HepG2 (cell line): Measurements from ENCODE around the gene CDH13. TPM values are rescaled to one million over a fixed set of nuclear protein-coding genes. Genes with fewer than 3 reads are reported as not detected.

Source experiments
- ATM ChIP-seq: fragments of 450-650 bp; IDR thresholded peaks from 2 replicates; pipeline ENCODE4 v1.7.1; 2017; ENCODE audit warnings: mild to moderate bottlenecking, borderline replicate concordance
- CCDC6 ChIP-seq: sonication (generic); formaldehyde crosslinking; IDR thresholded peaks from 2 replicates; pipeline ENCODE4 v1.8.1; 2022; ENCODE audit warnings: mild to moderate bottlenecking, missing genetic modification reagents, moderate library complexity
- CENPBD1 ChIP-seq: sonication (generic); formaldehyde crosslinking; IDR thresholded peaks from 2 replicates; pipeline ENCODE4 v1.8.0; 2022; ENCODE audit warnings: missing genetic modification reagents, low read depth, mild to moderate bottlenecking, borderline replicate concordance
- ELF3 ChIP-seq: IDR thresholded peaks from 2 replicates; pipeline ENCODE4 v1.6.1; 2016; ENCODE audit warnings: missing genetic modification reagents, missing compliant biosample characterization
- FOSL2 ChIP-seq: sonication (generic); formaldehyde crosslinking; IDR thresholded peaks from 2 replicates; pipeline ENCODE4 v1.4.0; 2020; ENCODE audit warnings: missing genetic modification reagents
- HES4 ChIP-seq: sonication (generic); formaldehyde crosslinking; IDR thresholded peaks from 2 replicates; pipeline ENCODE4 v1.9.0; 2021; ENCODE audit warnings: mild to moderate bottlenecking, missing genetic modification reagents, borderline replicate concordance
- HNF4A ChIP-seq: sonication (generic); formaldehyde crosslinking; IDR thresholded peaks from 2 replicates; pipeline ENCODE4 v1.4.0; 2020; ENCODE audit warnings: missing genetic modification reagents
- IKZF4 ChIP-seq: sonication (generic); formaldehyde crosslinking; IDR thresholded peaks from 2 replicates; pipeline ENCODE4 v1.5.1; 2020; ENCODE audit warnings: borderline replicate concordance, mild to moderate bottlenecking, low read depth, missing genetic modification reagents; ENCODE audit errors: not compliant biosample characterization
- MATR3 ChIP-seq: sonication (generic); formaldehyde crosslinking; IDR thresholded peaks from 2 replicates; pipeline ENCODE4 v1.4.0; 2020; ENCODE audit warnings: missing genetic modification reagents
- MBD4 ChIP-seq: IDR thresholded peaks from 2 replicates; pipeline ENCODE4 v1.6.1; 2012; ENCODE audit warnings: low read length, inconsistent platforms, borderline replicate concordance
- MEIS1 ChIP-seq: sonication (generic); formaldehyde crosslinking; IDR thresholded peaks from 2 replicates; pipeline ENCODE4 v1.9.0; 2021; ENCODE audit warnings: mild to moderate bottlenecking, missing genetic modification reagents, moderate library complexity, borderline replicate concordance
- PBX2 ChIP-seq: IDR thresholded peaks from 2 replicates; pipeline ENCODE4 v1.6.1; 2016; ENCODE audit warnings: control low read depth
- RBM39 ChIP-seq: fragments of 200-400 bp; formaldehyde crosslinking; IDR thresholded peaks from one replicate; pipeline ENCODE4 v1.6.1; 2018; ENCODE audit warnings: antibody characterized with exemption, mild to moderate bottlenecking, low read depth, low read length; ENCODE audit not compliant: poor library complexity, severe bottlenecking
- SAP130 ChIP-seq: IDR thresholded peaks from 2 replicates; pipeline ENCODE4 v1.6.1; 2016; ENCODE audit warnings: low read depth
- SIN3B ChIP-seq: fragments of 150-350 bp; IDR thresholded peaks from 2 replicates; pipeline ENCODE4 v1.6.1; 2014; ENCODE audit warnings: low read length
- SMAD9 ChIP-seq: sonication (generic); formaldehyde crosslinking; IDR thresholded peaks from 2 replicates; pipeline ENCODE4 v1.5.1; 2020; ENCODE audit warnings: mild to moderate bottlenecking, missing genetic modification reagents
- SNAI1 ChIP-seq: sonication (generic); formaldehyde crosslinking; IDR thresholded peaks from 2 replicates; pipeline ENCODE4 v1.5.0; 2020; ENCODE audit warnings: mild to moderate bottlenecking, missing genetic modification reagents, borderline replicate concordance
- SRF ChIP-seq: IDR thresholded peaks from 2 replicates; pipeline ENCODE4 v1.6.1; 2011; ENCODE audit warnings: mild to moderate bottlenecking, low read depth, low read length, moderate library complexity
- TMF1 ChIP-seq: sonication (generic); formaldehyde crosslinking; IDR thresholded peaks from 2 replicates; pipeline ENCODE4 v1.8.1; 2022; ENCODE audit warnings: low read depth, missing genetic modification reagents
- ZFX ChIP-seq: sonication (generic); formaldehyde crosslinking; IDR thresholded peaks from 2 replicates; pipeline ENCODE4 v1.4.0; 2020; ENCODE audit warnings: mild to moderate bottlenecking, low read depth, missing genetic modification reagents, moderate library complexity
- ZHX1 ChIP-seq: sonication (generic); formaldehyde crosslinking; IDR thresholded peaks from 2 replicates; pipeline ENCODE4 v1.8.1; 2022; ENCODE audit warnings: low read depth, mild to moderate bottlenecking, missing genetic modification reagents
- ZNF3 ChIP-seq: IDR thresholded peaks from 2 replicates; pipeline ENCODE4 v1.7.0; 2017; ENCODE audit warnings: inconsistent platforms
- ZNF337 ChIP-seq: sonication (generic); formaldehyde crosslinking; IDR thresholded peaks from 2 replicates; pipeline ENCODE4 v1.5.1; 2020; ENCODE audit warnings: missing genetic modification reagents, low read depth, mild to moderate bottlenecking, borderline replicate concordance
- ZNF432 ChIP-seq: sonication (generic); formaldehyde crosslinking; IDR thresholded peaks from 2 replicates; pipeline ENCODE4 v1.5.0; 2020; ENCODE audit warnings: missing genetic modification reagents, mild to moderate bottlenecking, borderline replicate concordance
- ZNF557 ChIP-seq: sonication (generic); formaldehyde crosslinking; IDR thresholded peaks from 2 replicates; pipeline ENCODE4 v1.4.0; 2020; ENCODE audit warnings: missing genetic modification reagents
- ZZZ3 ChIP-seq: sonication (generic); formaldehyde crosslinking; IDR thresholded peaks from 2 replicates; pipeline ENCODE4 v1.4.0; 2020; ENCODE audit warnings: missing genetic modification reagents, mild to moderate bottlenecking, borderline replicate concordance
- polyA plus RNA-seq, 8 experiments: library from polyadenylated mRNA; depleted of rRNA in 3 of 8; stranded (reverse) in 7 of 8; unstranded in 1 of 8; fragments of >200 nt; fragmentation: Illumina TruSeq in 4 of 8; extraction: Trizol in 4 of 8; gene quantifications; 2 replicates each; pipeline versions ENCODE4 v1.2.1 to v1.2.3, GENCODE V29; 2011 to 2016; ENCODE audit warnings: low read depth in 4 of 8, missing spikeins in 1 of 8, mixed read lengths in 1 of 8; ENCODE audit not compliant: insufficient read depth in 1 of 8
- total RNA-seq, 5 experiments: library from RNA; depleted of rRNA; stranded (reverse); fragments of >200 nt; fragmentation: Illumina TruSeq; extraction: Trizol; gene quantifications; 2 replicates each; pipeline ENCODE4 v1.2.3, GENCODE V29; 2016; ENCODE audit warnings: low read depth in 1 of 5

Gene CDH13
- total and polyA plus RNA-seq, 2 of the 13 experiments (the other 11 are each of a cell fraction or from before 2014, with no cell fraction given) = not detected

- TF ChIP-seq ZNF432 (CRISPR knock-in tag) (no peak), ZHX1 (CRISPR knock-in tag) (0 out of 2 replicates have a peak, but pooled peaks have one; percentile 16), ATM (no peak), ELF3 (CRISPR knock-in tag) (peak; percentile 85), CCDC6 (no peak), SMAD9 (CRISPR knock-in tag) (no peak), SIN3B (0 out of 2 replicates have a peak, but pooled peaks have one; percentile 37), ZNF337 (CRISPR knock-in tag) (no peak), SAP130 (CRISPR knock-in tag) (peak; percentile 89), ZNF557 (CRISPR knock-in tag) (no peak; the same call in 1 of the 2 replicates), MEIS1 (CRISPR knock-in tag) (peak; percentile 61; the same call in 1 of the 2 replicates), ZNF3 (CRISPR knock-in tag) (no peak), FOSL2 (CRISPR knock-in tag) (peak; percentile 43; the same call in 1 of the 2 replicates), ZFX (peak; percentile 94), SNAI1 (no peak), MBD4 (no peak), SRF (0 out of 2 replicates have a peak, but pooled peaks have one; percentile 29), IKZF4 (CRISPR knock-in tag) (no peak), TMF1 (CRISPR knock-in tag) (no peak), HES4 (CRISPR knock-in tag) (no peak; the same call in 1 of the 2 replicates), CENPBD1 (CRISPR knock-in tag) (no peak), MATR3 (CRISPR knock-in tag) (no peak), ZZZ3 (CRISPR knock-in tag) (0 out of 2 replicates have a peak, but pooled peaks have one; percentile 89), RBM39 (peak; percentile 77), PBX2 (no peak), HNF4A (0 out of 2 replicates have a peak, but pooled peaks have one; percentile 14)
These were observed 1181.2 kb downstream of the CDH13 start, which contains the start of gene HSBP1 (continued) for GRCh38 chr16:83807710-83808572.
